ENCODE measurements around the gene HMG20B. TPM values are rescaled to one million over a fixed set of nuclear protein-coding genes. Genes with fewer than 3 reads are reported as not detected.

HMG20B gene
- total and polyA plus RNA-seq, 8 donors = 39.8 to 638 (median 96.8) TPM

- H3K4me3 ChIP-seq = no peak overlapping the region
- no peaks in the 10 kb centered on the region for H3K27me3 ChIP-seq
- peaks cover 62 to 82% (median 78%) of the 10 kb centered on the region in 4 donors for H3K36me3 ChIP-seq
- no peak for DNase-seq
- no peaks in the 10 kb centered on the region for H3K4me1 ChIP-seq
- TF ChIP-seq EP300 (IDR thresholded peaks at IDR 0.05) (no peak), CTCF (IDR thresholded peaks at IDR 0.05) (no peak), POLR2AphosphoS5 (IDR thresholded peaks at IDR 0.05) (no peak), POLR2A (IDR thresholded peaks at IDR 0.05) (no peak)
- no peak overlapping the region for H3K27ac ChIP-seq
- WGBS, 5 donors = 91 to 95% (median 92%) methylated on average over 21 to 28 of the region's 28 CpGs
- intact Hi-C loops (cut with DNase I; ENCODE audit: low total_unique reads) = no loop called here
- H3K9me3 ChIP-seq = no peaks in the 10 kb centered on the region
Measured at GRCh38 chr19:3526507-3527237, 46.1 kb upstream of the HMG20B start.

- Histone ChIP-seq H3K4me1 (no peaks in the 10 kb centered on the region), H3K27ac (no peak overlapping the region), H3K27me3 (no peaks in the 10 kb centered on the region), H3K36me3 (peaks cover 69 to 82% (median 78%) of the 10 kb centered on the region in 4 donors), H3K9me3 (no peaks in the 10 kb centered on the region), H3K4me3 (no peak overlapping the region)
- TF ChIP-seq EP300 (IDR thresholded peaks at IDR 0.05) (no peak), POLR2AphosphoS5 (IDR thresholded peaks at IDR 0.05) (no peak), CTCF (IDR thresholded peaks at IDR 0.05) (no peak), POLR2A (IDR thresholded peaks at IDR 0.05) (no peak)
- DNase-seq = no peak
- WGBS, 5 donors = 94 to 99% (median 96%) methylated on average over 17 to 21 of the region's 21 CpGs
- intact Hi-C loops (cut with DNase I; ENCODE audit: low total_unique reads) = no loop called here
Measured at GRCh38 chr19:3527238-3527910, 45.4 kb upstream of the HMG20B start.

GRCh38 chr19:3528080-3528479 is 44.7 kb upstream of the HMG20B start:
- intact Hi-C loops (cut with DNase I; ENCODE audit: low total_unique reads) = no loop called here

More at GRCh38 chr19:3528080-3528479, 44.7 kb upstream of the HMG20B start:
- Histone ChIP-seq H3K27ac (no peak overlapping the region), H3K9me3 (no peaks in the 10 kb centered on the region), H3K4me1 (no peaks in the 10 kb centered on the region), H3K4me3 (no peak overlapping the region), H3K36me3 (peaks cover 74 to 82% (median 78%) of the 10 kb centered on the region in 4 donors), H3K27me3 (no peaks in the 10 kb centered on the region)
- 96 to 99% (median 98%) methylated on average over 9 to 14 of the region's 14 CpGs for WGBS, 5 donors
- DNase-seq = no peak
- TF ChIP-seq CTCF (IDR thresholded peaks at IDR 0.05) = no peak
- no peak for TF ChIP-seq EP300 (IDR thresholded peaks at IDR 0.05)
- no peak for TF ChIP-seq POLR2A (IDR thresholded peaks at IDR 0.05)
- TF ChIP-seq POLR2AphosphoS5 (IDR thresholded peaks at IDR 0.05) = no peak

All from stomach (tissue), 9 donors.